AG04450 (cell line): ENCODE results near the gene IFNB1. TPM values are rescaled to one million over a fixed set of nuclear protein-coding genes. Genes with fewer than 3 reads are reported as not detected.

Experiments
- CTCF ChIA-PET: fragments of 300-600, 350-600 bp; formaldehyde crosslinking; extraction: SDS; loops from one replicate; lab custom pipeline; 2022; ENCODE audit warnings: antibody characterized with exemption, inconsistent platforms; lab: Charles Lee
- POLR2A ChIA-PET: fragments of 350-600 bp; formaldehyde crosslinking; extraction: SDS; loops from one replicate; lab custom pipeline; 2021; ENCODE audit warnings: antibody characterized with exemption, inconsistent platforms; lab: Yijun Ruan, JAX
- DNase-seq: peaks from one replicate; pipeline ENCODE4 v3.0.0-alpha.2; 2011; ENCODE audit warnings: low read depth, low spot score
- H3K27ac ChIP-seq: one replicate; pipeline ENCODE4 v1.5.1; 2012; ENCODE audit warnings: low read depth, low read length, control low read depth
- H3K27me3 ChIP-seq: one replicate; pipeline ENCODE4 v1.6.0; 2012; ENCODE audit warnings: low read length; ENCODE audit not compliant: control insufficient read depth, insufficient read depth
- H3K4me3 ChIP-seq: 2 replicates; pipeline ENCODE4 v1.5.1; 2011; ENCODE audit warnings: mild to moderate bottlenecking, low read depth, low read length, control low read depth
- H3K9me3 ChIP-seq: 2 replicates; pipeline ENCODE4 v1.5.1; 2012; ENCODE audit warnings: low read length; ENCODE audit not compliant: control insufficient read depth, insufficient read depth
- polyA plus RNA-seq: library from polyadenylated mRNA; depleted of rRNA; stranded (reverse); fragments of >200 nt; gene quantifications from 2 replicates; pipeline ENCODE4 v1.2.3, GENCODE V29; 2011
- TF ChIP-seq, protein P1 (sequence below): IDR thresholded peaks from 2 replicates; pipeline ENCODE4 v1.5.1; 2011; ENCODE audit warnings: low read depth, low read length, control low read depth, inconsistent platforms

IFNB1 gene
- polyA plus RNA-seq, 1 experiment = not detected

DNA sequence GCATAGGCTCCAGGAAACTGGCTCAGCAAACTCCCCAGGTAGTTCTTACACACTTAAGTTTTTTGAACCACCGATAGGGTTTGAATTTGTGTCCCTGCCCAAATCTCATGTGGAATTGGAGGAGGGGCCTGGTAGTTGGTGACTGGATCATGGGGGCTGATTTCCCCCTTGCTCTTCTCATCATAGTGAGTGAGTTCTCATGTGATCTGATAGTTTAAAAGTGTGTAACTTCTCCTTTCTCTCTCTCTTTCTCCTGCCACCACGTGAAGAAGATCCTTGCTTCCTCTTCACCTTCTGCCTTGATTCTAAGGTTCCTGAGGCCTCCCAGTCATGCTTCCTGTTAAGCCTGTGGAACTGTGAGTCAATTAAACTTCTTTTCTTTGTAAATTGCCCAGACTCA, 23.9 kb downstream of the IFNB1 start:
- no peak overlapping the region for H3K27ac ChIP-seq
- no peak overlapping the region for H3K4me3 ChIP-seq
- POLR2A ChIA-PET = no interaction called here
- TF ChIP-seq, protein P1, sequence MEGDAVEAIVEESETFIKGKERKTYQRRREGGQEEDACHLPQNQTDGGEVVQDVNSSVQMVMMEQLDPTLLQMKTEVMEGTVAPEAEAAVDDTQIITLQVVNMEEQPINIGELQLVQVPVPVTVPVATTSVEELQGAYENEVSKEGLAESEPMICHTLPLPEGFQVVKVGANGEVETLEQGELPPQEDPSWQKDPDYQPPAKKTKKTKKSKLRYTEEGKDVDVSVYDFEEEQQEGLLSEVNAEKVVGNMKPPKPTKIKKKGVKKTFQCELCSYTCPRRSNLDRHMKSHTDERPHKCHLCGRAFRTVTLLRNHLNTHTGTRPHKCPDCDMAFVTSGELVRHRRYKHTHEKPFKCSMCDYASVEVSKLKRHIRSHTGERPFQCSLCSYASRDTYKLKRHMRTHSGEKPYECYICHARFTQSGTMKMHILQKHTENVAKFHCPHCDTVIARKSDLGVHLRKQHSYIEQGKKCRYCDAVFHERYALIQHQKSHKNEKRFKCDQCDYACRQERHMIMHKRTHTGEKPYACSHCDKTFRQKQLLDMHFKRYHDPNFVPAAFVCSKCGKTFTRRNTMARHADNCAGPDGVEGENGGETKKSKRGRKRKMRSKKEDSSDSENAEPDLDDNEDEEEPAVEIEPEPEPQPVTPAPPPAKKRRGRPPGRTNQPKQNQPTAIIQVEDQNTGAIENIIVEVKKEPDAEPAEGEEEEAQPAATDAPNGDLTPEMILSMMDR = no peak
- H3K9me3 ChIP-seq = no peaks in the 10 kb centered on the region
- H3K27me3 ChIP-seq = no peaks in the 10 kb centered on the region
- CTCF ChIA-PET = no interaction called here
- DNase-seq = no peak

DNA sequence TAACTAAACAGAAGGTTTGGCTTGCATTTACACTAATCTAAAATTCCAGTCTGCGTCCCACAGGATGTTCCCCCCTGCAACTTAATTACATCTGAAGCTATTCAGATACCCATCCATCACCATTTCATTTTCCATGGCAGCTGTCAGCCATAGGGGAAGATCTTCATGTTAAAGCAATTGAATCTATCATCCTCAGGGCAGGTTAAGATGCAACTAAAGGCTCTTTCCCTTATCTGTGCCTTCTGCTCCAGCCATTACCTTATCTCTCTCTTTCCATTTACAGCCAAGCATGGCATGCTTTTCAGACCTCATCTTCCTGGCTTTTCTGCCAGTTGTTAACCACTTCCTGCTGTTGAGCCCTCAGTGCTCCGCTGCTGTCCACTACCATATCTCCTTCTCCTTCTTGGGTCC, 30.5 kb downstream of the IFNB1 start:
- H3K4me3 ChIP-seq = no peak overlapping the region
- ChIA-PET CTCF (no interaction called here), POLR2A (no interaction called here)

DNA sequence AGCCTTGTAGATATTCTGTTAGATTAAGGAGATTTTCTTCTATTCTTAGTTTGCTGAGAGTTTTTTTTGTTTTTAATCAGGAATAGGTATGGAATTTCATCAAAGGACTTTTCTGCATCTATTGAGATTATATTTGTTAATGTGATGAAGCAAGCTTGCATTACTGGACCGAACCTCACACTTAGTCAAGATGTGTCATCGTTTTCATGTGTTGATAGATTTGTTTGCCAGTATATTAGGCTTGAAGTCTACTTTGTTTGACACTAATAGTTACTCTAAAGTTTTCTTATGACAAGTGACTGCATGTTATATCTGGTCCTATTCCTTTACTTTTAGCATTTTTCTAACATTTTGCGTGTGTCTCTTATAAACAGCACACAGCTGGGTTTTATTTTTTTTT, 33.9 kb downstream of the IFNB1 start:
- ChIA-PET POLR2A (no interaction called here), CTCF (no interaction called here)
- Histone ChIP-seq H3K27me3 (no peaks in the 10 kb centered on the region), H3K27ac (no peak overlapping the region), H3K9me3 (no peaks in the 10 kb centered on the region), H3K4me3 (no peak overlapping the region)
- TF ChIP-seq, protein P1 = no peak
- no peak for DNase-seq

More for the DNA sequence above, 30.5 kb downstream of the IFNB1 start:
- Histone ChIP-seq H3K27ac (no peak overlapping the region), H3K9me3 (no peaks in the 10 kb centered on the region), H3K27me3 (no peaks in the 10 kb centered on the region)
- no peak for DNase-seq
- TF ChIP-seq, protein P1 = no peak

DNA sequence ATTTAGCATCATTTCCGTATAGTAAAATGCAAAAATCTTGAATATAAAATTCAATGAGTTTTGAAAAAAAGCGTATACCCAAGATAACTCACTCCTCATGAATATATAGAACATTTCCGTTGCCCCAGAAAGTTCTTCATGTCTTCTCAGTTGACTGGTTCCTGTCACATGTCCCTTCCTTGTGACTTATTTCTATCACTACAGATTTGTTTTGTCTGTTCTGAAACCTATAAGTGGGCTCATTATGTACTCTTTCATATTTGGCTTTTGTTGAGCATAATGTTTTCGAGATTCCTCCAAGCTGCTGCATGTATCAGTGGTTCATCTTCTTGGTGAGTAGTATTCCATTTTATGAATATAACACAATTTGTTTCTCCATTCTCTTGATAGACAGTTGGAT, 35.3 kb downstream of the IFNB1 start:
- Histone ChIP-seq H3K27ac (no peak overlapping the region), H3K9me3 (no peaks in the 10 kb centered on the region), H3K4me3 (no peak overlapping the region), H3K27me3 (no peaks in the 10 kb centered on the region)
- POLR2A ChIA-PET = no interaction called here
- no peak for DNase-seq
- TF ChIP-seq, protein P1 = no peak
- CTCF ChIA-PET = no interaction called here

DNA sequence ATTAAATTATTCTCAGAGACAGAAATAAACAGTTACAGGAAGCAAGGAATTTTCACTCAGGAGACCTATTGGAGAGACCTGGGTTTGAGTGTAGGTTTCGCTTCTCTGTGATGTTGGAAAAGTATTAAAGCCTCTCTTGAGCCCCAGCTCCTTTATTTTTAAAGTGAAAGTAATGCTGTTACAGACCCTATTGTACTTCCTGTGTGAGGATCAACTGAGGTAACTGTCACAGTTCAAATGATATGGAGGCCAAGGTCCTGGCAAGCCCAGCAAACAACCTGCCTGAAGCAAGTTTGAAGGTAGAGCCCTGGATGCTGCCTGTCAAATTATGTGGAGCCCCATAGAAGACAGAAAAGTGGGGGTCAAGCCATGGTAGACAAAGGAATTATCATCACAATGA, 38.4 kb downstream of the IFNB1 start:
- Histone ChIP-seq H3K27ac (no peak overlapping the region), H3K27me3 (no peaks in the 10 kb centered on the region), H3K4me3 (no peak overlapping the region), H3K9me3 (no peaks in the 10 kb centered on the region)
- ChIA-PET POLR2A (no interaction called here), CTCF (no interaction called here)
- TF ChIP-seq, protein P1 = no peak
- no peak for DNase-seq
